MM.1S (cell line): ENCODE data around the gene FAM234B.

Experiments
- CTCF ChIP-seq: fragments of 300-600 bp; sonication (generic); IDR thresholded peaks from 2 replicates; pipeline ENCODE4 v1.5.1; 2016; ENCODE audit warnings: antibody characterized with exemption, low read length, mixed read lengths
- EZH2 ChIP-seq: fragments of 300-600 bp; sonication (generic); optimal IDR thresholded peaks from 2 replicates; pipeline ENCODE3; 2017; ENCODE audit warnings: low read depth, mild to moderate bottlenecking, antibody characterized with exemption, low read length, mixed read lengths
- EZH2phosphoT487 ChIP-seq: fragments of 300-600 bp; sonication (generic); IDR thresholded peaks from 2 replicates; pipeline ENCODE4 v1.6.1; 2018; ENCODE audit warnings: antibody characterized with exemption, low read length

- TF ChIP-seq CTCF (no peak), EZH2 (no peak), EZH2phosphoT487 (no peak)
Observed at GRCh38 chr12:13079440-13079906, 35.3 kb downstream of the FAM234B start.
